ENCODE data around the gene SLC10A3.

Gene SLC10A3

GRCh38 chrX:154463611-154464220 lies 26.7 kb downstream of the SLC10A3 start:
- DNase-seq (ENCODE audit: low spot score), result no peak

GRCh38 chrX:154462396-154462795 lies 28.0 kb downstream of the SLC10A3 start:
- no peak for DNase-seq (ENCODE audit: low spot score)

GRCh38 chrX:154460326-154460725 lies 30.1 kb downstream of the SLC10A3 start:
- DNase-seq (ENCODE audit: low spot score), result no peak

GRCh38 chrX:154459832-154460231 lies 30.6 kb downstream of the SLC10A3 start:
- no peak for DNase-seq (ENCODE audit: low spot score)

- peak; percentile 11 for DNase-seq (ENCODE audit: low spot score)
These were observed 31.3 kb downstream of the SLC10A3 start for GRCh38 chrX:154458954-154459778.

- peak; percentile 66 for DNase-seq (ENCODE audit: low spot score)
These were observed 32.1 kb downstream of the SLC10A3 start, which contains the start of gene PLXNA3 for GRCh38 chrX:154458116-154458953. Gene PLXNA3 (plus strand): TSS chrX:154458281. CDS start chrX:154460184, 1,903 bp downstream.

- peak; percentile 79 for DNase-seq (ENCODE audit: low spot score)
These were observed 32.8 kb downstream of the SLC10A3 start for GRCh38 chrX:154457491-154458115.

GRCh38 chrX:154452823-154453222 lies 37.6 kb downstream of the SLC10A3 start:
- no peak for DNase-seq (ENCODE audit: low spot score)

- DNase-seq (ENCODE audit: low spot score), result no peak
These were observed 40.1 kb downstream of the SLC10A3 start for GRCh38 chrX:154450312-154450711.

GRCh38 chrX:154449618-154450017 lies 40.8 kb downstream of the SLC10A3 start:
- no peak for DNase-seq (ENCODE audit: low spot score)

- DNase-seq (ENCODE audit: low spot score), result no peak
These were observed 41.9 kb downstream of the SLC10A3 start for GRCh38 chrX:154448484-154448883.

GRCh38 chrX:154446430-154446829 lies 44.0 kb downstream of the SLC10A3 start:
- no peak for DNase-seq (ENCODE audit: low spot score)

- DNase-seq (ENCODE audit: low spot score), result no peak
These were observed 44.7 kb downstream of the SLC10A3 start for GRCh38 chrX:154445776-154446175.

GRCh38 chrX:154444755-154445246 lies 45.6 kb downstream of the SLC10A3 start:
- DNase-seq (ENCODE audit: low spot score), result no peak

GRCh38 chrX:154443992-154444754 lies 46.3 kb downstream of the SLC10A3 start, which contains the start of gene FAM50A:
Gene FAM50A (plus strand): TSS chrX:154444141. CDS start chrX:154444236, 95 bp downstream.
- peak; percentile 80 for DNase-seq (ENCODE audit: low spot score)

GRCh38 chrX:154443479-154443910 lies 46.9 kb downstream of the SLC10A3 start:
- DNase-seq (ENCODE audit: low spot score), result no peak

- no peak for DNase-seq (ENCODE audit: low spot score)
These were observed 48.3 kb downstream of the SLC10A3 start for GRCh38 chrX:154441984-154442707.

- DNase-seq (ENCODE audit: low spot score), result no peak
These were observed 48.9 kb downstream of the SLC10A3 start for GRCh38 chrX:154441564-154441963.

GRCh38 chrX:154440623-154441357 lies 49.6 kb downstream of the SLC10A3 start:
- DNase-seq (ENCODE audit: low spot score), result no peak

Measured in germinal center (tissue), 1 donor.